ENCODE data around the gene GPSM1.

The GPSM1 gene

DNA sequence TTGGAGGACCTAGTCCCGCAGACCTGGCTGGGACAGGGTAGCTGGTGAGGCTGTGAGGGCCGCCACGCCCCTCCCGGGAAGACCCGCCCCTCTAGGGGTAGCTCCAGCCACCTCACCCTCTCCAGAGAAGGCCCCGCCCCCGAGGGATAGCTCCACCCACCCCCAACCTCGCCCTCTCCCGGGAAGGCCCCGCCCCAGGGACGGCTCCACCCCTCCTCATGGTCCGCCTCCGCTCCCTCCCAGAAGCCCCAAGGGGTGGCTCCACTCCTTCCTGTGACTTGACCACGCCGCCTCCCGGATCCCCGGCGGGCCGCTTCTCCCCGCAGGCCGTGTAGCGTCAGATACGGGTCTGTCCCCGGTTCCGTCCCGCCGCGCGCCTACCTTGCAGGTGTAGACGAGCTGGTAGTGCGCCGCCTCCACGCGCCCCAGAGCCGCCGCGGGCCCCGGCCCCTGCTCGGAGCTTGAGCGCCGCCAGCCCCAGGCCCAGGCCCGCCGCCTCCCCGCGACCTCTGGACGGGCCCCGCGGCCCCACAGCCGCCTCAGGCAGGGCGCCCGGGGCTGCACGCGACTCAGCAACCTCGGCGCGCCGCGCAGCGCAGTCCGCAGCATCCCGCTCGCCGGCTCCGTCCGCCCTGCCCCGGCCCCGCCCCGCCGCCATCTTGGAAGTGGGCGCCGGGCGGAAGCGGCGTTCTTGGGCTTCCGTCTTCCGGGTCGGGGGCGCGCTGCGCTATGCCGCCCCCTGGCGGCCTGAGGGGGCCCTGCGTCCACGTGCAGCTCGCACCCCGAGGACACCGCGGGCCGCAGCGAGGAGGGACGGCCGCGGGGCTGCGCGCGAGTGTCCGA is 36.0 kb downstream of the GPSM1 start, which contains the start of gene DNLZ:
DNLZ (minus strand) TSS at position 639 of the 843 bp plus-strand sequence; CDS start at position 609, 30 bp downstream.
- peak; percentile 81 to 96 (median 91) for DNase-seq

GRCh38 chr9:136363949-136364748 is 36.8 kb downstream of the GPSM1 start:
- DNase-seq = peak in 2 of 3 experiments; percentile 90 to 93

- peak in 2 of 3 experiments; percentile 44 to 68 for DNase-seq
Observed at GRCh38 chr9:136364942-136365774, 37.8 kb downstream of the GPSM1 start.

DNA sequence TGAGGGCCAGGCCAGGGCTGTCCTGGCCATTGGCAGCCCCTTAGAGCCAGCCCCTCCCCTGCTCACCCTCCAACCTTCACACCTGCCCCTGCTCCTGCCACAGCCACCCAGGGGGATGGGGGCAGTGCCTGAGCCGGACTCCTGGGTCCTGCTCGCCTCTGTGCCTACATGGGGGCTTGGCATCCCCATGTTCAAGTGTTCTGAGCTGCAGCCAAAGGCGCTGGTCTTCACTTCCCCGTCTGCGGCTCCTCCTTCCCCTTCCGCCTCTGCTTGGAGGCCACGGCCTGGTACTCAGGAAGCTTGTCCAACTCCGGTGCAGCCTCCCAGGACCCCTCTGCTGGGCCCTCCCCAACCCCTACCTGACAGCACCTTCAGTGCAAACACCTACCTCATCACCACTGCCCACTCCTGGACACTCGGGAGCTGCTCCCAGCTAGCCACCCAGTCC is 38.5 kb downstream of the GPSM1 start:
- DNase-seq = no peak

- no peak for DNase-seq
Observed at GRCh38 chr9:136366826-136367225, 39.5 kb downstream of the GPSM1 start.

- peak in 1 of 3 experiments; percentile 46 for DNase-seq
Observed at GRCh38 chr9:136367296-136368145, 40.2 kb downstream of the GPSM1 start.

- DNase-seq = no peak
Observed at GRCh38 chr9:136368190-136368589, 40.9 kb downstream of the GPSM1 start.

GRCh38 chr9:136370037-136370436 is 42.7 kb downstream of the GPSM1 start:
- DNase-seq = no peak

GRCh38 chr9:136370687-136371532 is 43.6 kb downstream of the GPSM1 start:
- DNase-seq = no peak

DNA sequence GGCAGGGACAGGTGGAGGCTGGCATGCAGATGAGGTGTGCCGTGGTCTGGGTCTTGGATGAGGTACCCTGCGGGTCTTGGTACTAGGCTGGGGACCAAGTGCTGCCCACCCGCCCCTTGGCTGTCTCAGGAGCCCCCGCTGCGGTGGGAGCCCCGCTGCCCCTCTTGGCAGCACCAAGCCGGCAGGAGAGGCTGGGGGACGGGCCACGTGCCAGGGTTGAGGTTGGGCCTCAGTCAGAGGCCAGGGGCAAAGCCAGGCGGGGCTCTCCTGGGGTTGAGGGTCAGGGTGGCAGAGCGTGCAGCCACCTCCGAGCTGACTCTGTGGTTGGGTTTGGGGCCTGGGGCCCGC is 44.2 kb downstream of the GPSM1 start:
- DNase-seq = no peak

DNA sequence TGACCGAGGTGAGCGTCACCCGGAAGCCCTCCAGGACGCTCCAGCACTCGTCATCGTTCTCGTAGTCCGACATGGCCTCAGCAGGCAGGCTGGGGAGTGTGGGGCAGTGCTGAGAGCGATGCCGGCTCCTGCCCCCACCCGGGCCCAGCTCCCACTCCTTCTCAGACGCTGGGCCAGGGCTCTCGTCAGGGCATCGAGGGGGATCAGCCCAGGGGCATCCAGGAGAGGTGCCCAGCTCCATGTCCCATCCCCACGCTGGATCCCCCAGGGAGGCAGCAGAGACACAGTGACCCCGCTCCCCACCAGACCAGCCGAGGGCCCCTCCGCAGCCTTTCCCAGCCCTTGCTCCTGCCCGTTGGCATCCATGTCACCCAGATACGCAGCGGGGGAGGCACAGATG is 44.7 kb downstream of the GPSM1 start:
- no peak for DNase-seq

GRCh38 chr9:136372561-136373299 is 45.4 kb downstream of the GPSM1 start:
- peak in 2 of 3 experiments; percentile 29 to 53 for DNase-seq

DNA sequence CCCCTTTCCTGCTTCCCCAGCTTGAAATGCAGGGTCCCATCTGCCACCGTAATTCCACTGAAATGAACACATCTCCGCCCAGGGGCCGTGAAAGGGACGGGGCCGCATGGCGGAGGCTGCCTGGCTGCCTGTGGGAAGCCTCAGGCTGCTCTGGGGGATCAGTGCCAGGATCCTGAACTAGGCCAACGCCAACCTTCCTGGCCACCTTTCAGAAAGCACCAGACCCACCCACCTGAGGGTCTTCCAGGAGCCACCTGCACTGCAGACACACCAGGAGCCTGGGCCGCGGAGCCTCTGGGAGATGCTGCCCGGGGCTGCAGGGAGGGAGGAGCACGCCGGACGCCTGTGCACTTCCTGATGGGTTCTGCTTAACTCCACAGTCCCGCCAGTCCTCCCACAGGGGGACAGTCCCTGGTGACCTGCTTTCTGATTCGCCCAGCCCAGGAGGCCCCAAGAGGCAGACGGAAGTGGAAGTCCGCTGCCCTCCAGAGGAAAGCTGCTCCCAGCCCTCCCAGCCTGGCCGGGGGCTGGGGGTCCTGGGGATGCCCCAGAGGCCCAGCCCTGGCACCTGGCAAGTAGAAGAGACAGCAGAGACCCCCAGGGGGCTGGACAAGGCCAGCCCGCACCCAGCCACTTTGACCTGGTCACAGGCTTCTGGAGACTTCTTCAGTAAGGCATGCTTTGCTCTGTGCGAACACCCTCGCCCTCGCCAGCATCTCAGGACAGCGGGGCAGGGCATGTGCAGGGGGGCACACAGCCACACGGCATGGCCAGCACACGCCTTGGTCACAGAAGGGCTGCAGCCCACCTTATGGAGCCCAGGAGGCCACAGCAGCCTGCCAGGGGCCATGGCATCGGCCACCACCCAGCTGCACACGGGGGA is 46.2 kb downstream of the GPSM1 start, which contains the start of gene CARD9:
CARD9 (minus strand) TSS at position 370 of the 883 bp plus-strand sequence. CDS start 1,591 bp downstream, outside the sequence.
- DNase-seq = no peak

DNA sequence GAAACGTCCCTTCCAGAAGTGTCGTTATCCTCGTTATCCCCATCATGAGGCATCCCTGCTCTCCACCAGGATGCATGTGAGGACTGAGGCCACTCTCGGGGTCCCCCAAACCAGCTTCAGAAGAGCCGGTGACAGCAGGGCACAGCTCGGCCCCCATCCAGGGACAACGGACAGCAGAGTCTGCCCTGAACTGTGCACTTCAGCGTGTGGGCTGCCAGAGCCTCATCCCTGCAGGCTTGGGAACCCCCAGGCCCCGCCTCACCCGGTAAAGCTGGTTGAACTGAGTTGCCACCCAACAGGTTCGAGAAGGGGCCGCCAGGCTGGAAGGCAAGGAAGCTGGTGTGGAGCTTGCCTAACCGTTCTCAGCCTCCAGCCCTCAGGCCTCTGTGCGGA is 46.8 kb downstream of the GPSM1 start:
- DNase-seq = no peak

- no peak for DNase-seq
Observed at GRCh38 chr9:136375096-136375495, 47.8 kb downstream of the GPSM1 start.

DNA sequence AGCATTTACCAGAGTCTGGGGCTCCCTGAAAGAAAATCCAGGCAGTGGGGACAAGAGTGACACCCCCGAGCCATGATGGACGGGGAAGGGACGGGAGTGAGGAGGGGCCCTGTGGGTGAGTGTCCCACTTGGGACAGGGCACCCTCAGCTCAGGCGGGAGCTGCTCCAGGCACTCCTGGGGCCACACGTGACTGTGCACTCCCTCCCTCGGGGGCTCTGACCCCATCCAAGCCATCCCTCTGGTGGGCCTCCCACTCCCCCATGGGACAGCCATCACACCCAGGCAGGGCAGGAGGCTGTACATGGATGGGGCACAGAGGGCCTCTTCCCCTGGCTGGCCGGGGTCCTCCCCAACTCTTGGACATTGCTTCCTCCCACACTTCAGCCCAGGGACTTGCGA is 49.1 kb downstream of the GPSM1 start:
- no peak for DNase-seq

DNA sequence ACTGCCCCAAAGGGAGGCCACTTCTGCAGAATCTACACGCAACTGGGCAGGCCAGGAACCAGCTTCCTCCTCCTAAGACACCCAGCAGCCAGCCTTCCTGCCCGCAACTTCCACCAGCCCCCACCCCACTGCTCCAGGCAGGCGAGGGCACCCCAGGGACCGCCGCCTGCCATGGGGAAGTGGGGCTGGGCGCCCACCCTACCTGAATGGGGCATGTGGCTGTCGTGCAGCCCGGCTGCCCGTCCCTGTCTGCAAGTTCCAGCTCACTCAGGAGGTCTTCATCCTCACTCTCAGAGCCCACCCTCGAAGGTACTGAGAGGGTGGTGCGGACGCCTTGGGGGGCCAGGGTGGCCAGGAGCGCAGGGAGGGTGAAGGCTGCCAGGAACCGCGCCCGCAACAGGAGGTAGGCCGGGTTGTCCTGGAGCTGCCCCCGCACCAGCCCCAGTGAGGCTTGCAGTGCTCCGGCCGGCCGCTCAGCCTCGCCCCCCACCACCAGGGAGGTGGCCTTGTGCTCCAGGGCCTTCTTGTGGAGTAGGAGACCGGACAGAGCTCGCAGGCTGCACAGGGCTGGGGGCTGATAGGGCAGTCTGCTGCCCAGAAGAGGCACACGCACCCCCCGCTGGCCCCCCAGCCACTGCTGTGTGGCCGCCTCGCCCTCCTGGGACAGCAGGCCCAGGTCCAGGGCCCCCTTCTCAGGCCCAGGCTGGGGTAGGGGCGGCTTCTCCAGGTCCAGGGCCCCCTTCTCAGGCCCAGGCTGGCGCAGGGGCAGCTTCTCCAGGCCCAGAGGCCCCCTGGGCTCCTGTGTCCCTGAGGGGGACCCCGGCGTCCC is 50.2 kb downstream of the GPSM1 start:
- no peak for DNase-seq

Data from NCI-H1417 (cell line).